ENCODE results near the gene ACSS1.

- TF ChIP-seq CTCF (IDR thresholded peaks at IDR 0.05; ENCODE audit: low read depth, low read length): no peak
- no peak for TF ChIP-seq POLR2A (IDR thresholded peaks at IDR 0.05; ENCODE audit: extremely low read depth, insufficient read length)
Measured at GRCh38 chr20:25065072-25065624, 7.2 kb upstream of the ACSS1 start.
